GM18498 (cell line): ENCODE data around the gene SCAMP2.

Experiments
- ATAC-seq: cut with Tn5 transposase; IDR thresholded peaks from one replicate; pipeline ENCODE4 v1.9.1; 2021; ENCODE audit warnings: mild to moderate bottlenecking, moderate library complexity; ENCODE audit not compliant: unreplicated experiment

SCAMP2 gene

GRCh38 chr15:74821790-74822158 lies 51.4 kb downstream of the SCAMP2 start:
- no peak for ATAC-seq

- ATAC-seq = peak; percentile 82
Measured at GRCh38 chr15:74821091-74821789, 51.9 kb downstream of the SCAMP2 start.

GRCh38 chr15:74820056-74820455 lies 53.1 kb downstream of the SCAMP2 start:
- ATAC-seq = no peak

- no peak for ATAC-seq
Measured at GRCh38 chr15:74817370-74817737, 55.8 kb downstream of the SCAMP2 start.

- ATAC-seq = no peak
Measured at GRCh38 chr15:74816624-74817369, 56.4 kb downstream of the SCAMP2 start.

GRCh38 chr15:74815961-74816360 lies 57.2 kb downstream of the SCAMP2 start:
- ATAC-seq = no peak

- no peak for ATAC-seq
Measured at GRCh38 chr15:74815121-74815934, 57.8 kb downstream of the SCAMP2 start.

- ATAC-seq = no peak
Measured at GRCh38 chr15:74812533-74812932, 60.6 kb downstream of the SCAMP2 start, which contains the start of gene LMAN1L. LMAN1L (plus strand) TSS chr15:74812835; CDS start chr15:74812855, 20 bp downstream.

- ATAC-seq = no peak
Measured at GRCh38 chr15:74809956-74810355, 63.2 kb downstream of the SCAMP2 start.

GRCh38 chr15:74809242-74809641 lies 63.9 kb downstream of the SCAMP2 start:
- no peak for ATAC-seq

- no peak for ATAC-seq
Measured at GRCh38 chr15:74808840-74809229, 64.3 kb downstream of the SCAMP2 start.

- ATAC-seq = no peak
Measured at GRCh38 chr15:74808078-74808839, 64.9 kb downstream of the SCAMP2 start.

GRCh38 chr15:74807282-74807681 lies 65.9 kb downstream of the SCAMP2 start:
- ATAC-seq = no peak

- ATAC-seq = no peak
Measured at GRCh38 chr15:74804935-74805334, 68.2 kb downstream of the SCAMP2 start.

- no peak for ATAC-seq
Measured at GRCh38 chr15:74802862-74803447, 70.2 kb downstream of the SCAMP2 start.

- no peak for ATAC-seq
Measured at GRCh38 chr15:74802290-74802689, 70.9 kb downstream of the SCAMP2 start.

GRCh38 chr15:74801311-74801997 lies 71.7 kb downstream of the SCAMP2 start:
- no peak for ATAC-seq

- ATAC-seq = no peak
Measured at GRCh38 chr15:74800559-74801094, 72.5 kb downstream of the SCAMP2 start.

- peak; percentile 81 for ATAC-seq
Measured at GRCh38 chr15:74799856-74800558, 73.2 kb downstream of the SCAMP2 start.
